GM12878 (cell line): Measurements from ENCODE around the gene INPP4B. TPM values are rescaled to one million over a fixed set of nuclear protein-coding genes. Genes with fewer than 3 reads are reported as not detected.
A peak's percentile ranks its signal among the peaks of the same experiment; 100 is the strongest.

Source experiments
- ATAC-seq: fragments of 200-7000 bp; cut with Tn5 transposase; 3 replicates; pipeline ENCODE4 v1.9.1; 2020; ENCODE audit warnings: mild to moderate bottlenecking, moderate library complexity
- BruUV-seq: library from RNA; stranded (reverse); fragments of 400-500 nt; replicated peaks from 2 replicates; lab custom pipeline; 2021; lab: Mats Ljungman, UMichigan
- CTCF ChIA-PET: fragments of 300-600 bp; sonication (Branson Sonifier 250); formaldehyde crosslinking; extraction: SDS; loops from one replicate; lab custom pipeline; 2021; ENCODE audit warnings: inconsistent platforms; lab: Yijun Ruan, JAX
- POLR2A ChIA-PET: fragments of 350-600 bp; formaldehyde crosslinking; extraction: SDS; loops from one replicate; lab custom pipeline; 2021; ENCODE audit warnings: inconsistent platforms; lab: Charles Lee
- RAD21 ChIA-PET: fragments of 300-600 bp; sonication (Branson Sonifier 250); formaldehyde crosslinking; loops from one replicate; lab custom pipeline; 2023; ENCODE audit warnings: antibody characterized with exemption; ENCODE audit not compliant: unreplicated experiment; lab: Charles Lee
- SMC1A ChIA-PET: fragments of 300-600 bp; sonication (Branson Sonifier 250); formaldehyde crosslinking; loops from one replicate; lab custom pipeline; 2023; ENCODE audit not compliant: unreplicated experiment, uncharacterized antibody; lab: Charles Lee
- DNase-seq: peaks from one replicate; pipeline ENCODE4 v3.0.0-alpha.2; 2011; ENCODE audit warnings: low read depth, low spot score
- FAIRE-seq: peaks from 3 replicates; lab custom pipeline; 2011; peaks lifted over from hg19 to GRCh38; lab: Jason Lieb, UNC
- H2AFZ ChIP-seq: 2 replicates; pipeline ENCODE4 v1.6.0; 2011; ENCODE audit warnings: low read depth, low read length, control low read depth; ENCODE audit not compliant: control insufficient read depth
- H3K27ac ChIP-seq: 2 replicates; pipeline ENCODE4 v1.5.1; 2011; ENCODE audit warnings: control low read depth; ENCODE audit not compliant: control insufficient read depth, insufficient read depth
- H3K27me3 ChIP-seq, 2 experiments: replicated peaks in 1 of 2; 2 replicates each; pipeline versions ENCODE4 v1.6.0 to v1.6.1; 2011; ENCODE audit warnings: low read length in 1 of 2; ENCODE audit not compliant: control insufficient read depth in 2 of 2, insufficient read depth in 2 of 2
- H3K36me3 ChIP-seq, 2 experiments: 2 replicates each; pipeline ENCODE4 v1.5.1; 2011; ENCODE audit warnings: low read length in 1 of 2; ENCODE audit not compliant: control insufficient read depth in 2 of 2, insufficient read depth in 2 of 2
- H3K4me1 ChIP-seq: 2 replicates; pipeline ENCODE4 v1.6.1; 2011; ENCODE audit warnings: mild to moderate bottlenecking, low read length, moderate library complexity, mixed read lengths; ENCODE audit not compliant: control insufficient read depth, insufficient read depth
- H3K4me2 ChIP-seq: 2 replicates; pipeline ENCODE4 v1.6.0; 2011; ENCODE audit warnings: control low read depth; ENCODE audit not compliant: control insufficient read depth, insufficient read depth
- H3K4me3 ChIP-seq: fragments of 200-600 bp; sonication (generic); 2 replicates; pipeline ENCODE4 v1.5.1; 2016
- H3K79me2 ChIP-seq: 2 replicates; pipeline ENCODE4 v1.6.0; 2011; ENCODE audit warnings: low read length; ENCODE audit not compliant: control insufficient read depth, insufficient read depth
- H3K9ac ChIP-seq: 2 replicates; pipeline ENCODE4 v1.8.0; 2011; ENCODE audit warnings: low read length, control low read depth, mixed read lengths; ENCODE audit not compliant: control insufficient read depth, insufficient read depth
- H3K9me3 ChIP-seq: replicated peaks from 3 replicates; pipeline ENCODE4 v1.5.1; 2011; ENCODE audit warnings: mild to moderate bottlenecking, low read length; ENCODE audit not compliant: control insufficient read depth, insufficient read depth
- H4K20me1 ChIP-seq: 2 replicates; pipeline ENCODE4 v1.6.0; 2011; ENCODE audit not compliant: control insufficient read depth, insufficient read depth
- CBX3 ChIP-seq: fragments of 200-600 bp; sonication (generic); IDR thresholded peaks from 2 replicates; pipeline ENCODE4 v1.6.1; 2016; ENCODE audit warnings: low read depth, borderline replicate concordance
- CHD1 ChIP-seq: IDR thresholded peaks from 2 replicates; pipeline ENCODE4 v1.6.1; 2012; ENCODE audit warnings: low read depth, low read length, improper control_type of control experiment
- IKZF1 ChIP-seq: fragments of 450-650 bp; conservative IDR thresholded peaks from 2 replicates; pipeline ENCODE4 v1.6.1; 2017; ENCODE audit warnings: antibody characterized with exemption, mild to moderate bottlenecking
- PAX5 ChIP-seq: IDR thresholded peaks from 2 replicates; pipeline ENCODE4 v1.6.1; 2011; ENCODE audit warnings: low read depth, low read length, borderline replicate concordance
- SUZ12 ChIP-seq: fragments of 200-600 bp; sonication (generic); IDR thresholded peaks from one replicate; pipeline ENCODE4 v1.6.1; 2018; ENCODE audit warnings: antibody characterized with exemption, mild to moderate bottlenecking; ENCODE audit not compliant: unreplicated experiment
- TAF1 ChIP-seq: IDR thresholded peaks from 2 replicates; pipeline ENCODE4 v1.6.1; 2011; ENCODE audit warnings: mild to moderate bottlenecking, low read depth, low read length, borderline replicate concordance
- TCF3 ChIP-seq: IDR thresholded peaks from 2 replicates; pipeline ENCODE4 v1.6.1; 2012; ENCODE audit warnings: low read depth, mild to moderate bottlenecking, low read length, borderline replicate concordance; ENCODE audit not compliant: insufficient read depth
- YBX1 ChIP-seq: fragments of 450-650 bp; IDR thresholded peaks from 2 replicates; pipeline ENCODE4 v1.6.1; 2016; ENCODE audit warnings: antibody characterized with exemption
- WGBS: methylation state at CpG from one replicate; pipeline ENCODE4 v1.1.6; 2016; ENCODE audit warnings: low lambda C conversion rate; ENCODE audit not compliant: insufficient replicate concordance, insufficient coverage; ENCODE audit errors: missing lambda C conversion rate; 5-methylcytosine and 5-hydroxymethylcytosine counted together
- in situ Hi-C: fragments of 300-500 bp; cut with MboI; formaldehyde crosslinking; loops from 9 replicates; pipeline ENCODE4 v1.14.3; 2018; ENCODE audit warnings: mixed read lengths
- intact Hi-C: fragments of 100-400 bp; cut with micrococcal nuclease; formaldehyde crosslinking; loops from one replicate; pipeline ENCODE4 v1.14.2; 2022; ENCODE audit not compliant: unreplicated experiment
- polyA plus RNA-seq, 11 experiments: library from polyadenylated mRNA; depleted of rRNA in 4 of 11; unstranded in 6 of 11; stranded (reverse) in 5 of 11; fragments of >200 nt; fragmentation: Nextera tagmentation in 4 of 11; fragmentation: Illumina TruSeq in 1 of 11; extraction: Ambion mirVana in 4 of 11; extraction: Trizol in 1 of 11; gene quantifications; 1 replicate in 1 of 11; 2 replicates in 10 of 11; pipeline versions ENCODE4 v1.2.1 to v1.2.3, GENCODE V29; 2011 to 2016; ENCODE audit warnings: inconsistent platforms in 2 of 11, missing spikeins in 2 of 11, low read depth in 1 of 11
- total RNA-seq, 4 experiments: library from RNA; depleted of rRNA in 3 of 4; stranded (reverse); fragments of >200 nt in 3 of 4; fragmentation: Illumina TruSeq in 1 of 4; extraction: Trizol in 1 of 4; gene quantifications; 2 replicates each; pipeline versions ENCODE4 v1.2.1 to v1.2.3, GENCODE V29; 2013 to 2021
- TF ChIP-seq, protein P1 (sequence below): fragments of 450-650 bp; conservative IDR thresholded peaks from 2 replicates; pipeline ENCODE4 v1.6.1; 2017; ENCODE audit warnings: mild to moderate bottlenecking, moderate library complexity

The INPP4B gene
- total and polyA plus RNA-seq, 10 of the 15 experiments (the other 5 are each of a cell fraction or from before 2014, with no cell fraction given), result 0.53 to 11.2 (median 0.95) TPM

DNA sequence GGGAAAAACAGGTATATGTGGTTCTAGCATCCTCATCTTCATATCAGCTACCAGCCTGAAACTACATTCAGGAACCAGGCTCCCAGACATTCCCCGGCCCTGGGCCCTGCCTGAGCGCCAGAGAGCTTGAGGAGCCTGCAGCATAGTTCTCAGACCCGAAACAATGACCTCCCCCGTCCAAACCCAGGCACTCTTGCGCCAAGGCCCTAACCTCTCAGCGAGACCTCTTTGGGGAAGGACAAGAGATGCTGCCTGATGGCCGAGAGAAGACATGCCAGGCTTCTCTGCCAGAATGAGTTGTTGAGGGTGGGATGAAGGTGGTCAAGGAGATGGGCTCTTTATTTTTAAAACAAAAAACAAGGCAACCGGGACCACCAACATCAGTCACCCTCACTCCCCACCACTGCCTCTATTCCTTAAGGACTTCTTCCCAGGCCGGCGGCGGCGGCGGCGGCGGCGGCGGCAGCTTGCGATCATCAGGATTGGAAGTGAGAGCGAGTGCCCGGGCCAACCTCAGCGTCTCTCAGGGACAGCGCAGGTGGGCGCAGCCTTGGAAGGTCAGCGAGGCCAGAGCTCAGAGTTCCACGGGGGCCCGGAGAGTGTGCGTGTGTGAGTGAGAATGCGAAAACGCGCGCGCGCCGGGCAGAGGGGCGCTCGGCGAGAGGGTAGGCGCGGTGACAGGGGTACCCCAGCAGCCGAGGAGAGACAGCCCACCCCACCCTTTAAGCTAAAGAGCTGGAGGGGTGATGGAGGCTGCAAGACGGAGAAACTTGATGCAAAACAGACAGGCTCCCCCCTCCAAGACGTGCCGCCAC is 601 bp downstream of the INPP4B start:
- Histone ChIP-seq H3K9me3 (no peaks in the 10 kb centered on the region), H4K20me1 (no peaks in the 10 kb centered on the region), H3K4me3 (no peak overlapping the region), H3K79me2 (no peaks in the 10 kb centered on the region), H3K4me2 (peak overlapping the region; percentile 59; the same call in 1 of the 2 replicates), H3K4me1 (no peaks in the 10 kb centered on the region), H3K27ac (no peak overlapping the region), H3K27me3 (peaks cover 4 to 6% of the 10 kb centered on the region in 2 experiments; a peak in 2 of 4 replicates), H2AFZ (no peak overlapping the region), H3K36me3 (no peaks in the 10 kb centered on the region), H3K9ac (no peak overlapping the region)
- ATAC-seq (peak; percentile 12), DNase-seq (no peak), FAIRE-seq (no peak)
- in situ Hi-C loops (loop anchor here (10.0 kb wide), 4 partner anchors 491 to 1681 kb away; no protein-coding TSS in a partner anchor), intact Hi-C loops (loop anchor here (2.0 kb wide), 1 partner anchor 719 kb away; no protein-coding TSS in a partner anchor)
- ChIA-PET POLR2A (interaction anchor here (0.5 kb wide), 1 partner anchor 348 kb away, joined by 3 read pairs; no protein-coding TSS in a partner anchor), SMC1A (interaction anchor here (0.5 to 0.6 kb wide), 2 partner anchors 120 to 1032 kb away, joined by 3 read pairs; no protein-coding TSS in a partner anchor), RAD21 (no interaction called here), CTCF (interaction anchor here (0.7 to 3.3 kb wide), 7 partner anchors 10 to 1539 kb away, joined by 3 to 11 read pairs (median 3); no protein-coding TSS in a partner anchor)
- BruUV-seq, result no TSS peak
- 22% methylated on average over 42 of the region's 43 CpGs for WGBS
- TF ChIP-seq, protein P1, sequence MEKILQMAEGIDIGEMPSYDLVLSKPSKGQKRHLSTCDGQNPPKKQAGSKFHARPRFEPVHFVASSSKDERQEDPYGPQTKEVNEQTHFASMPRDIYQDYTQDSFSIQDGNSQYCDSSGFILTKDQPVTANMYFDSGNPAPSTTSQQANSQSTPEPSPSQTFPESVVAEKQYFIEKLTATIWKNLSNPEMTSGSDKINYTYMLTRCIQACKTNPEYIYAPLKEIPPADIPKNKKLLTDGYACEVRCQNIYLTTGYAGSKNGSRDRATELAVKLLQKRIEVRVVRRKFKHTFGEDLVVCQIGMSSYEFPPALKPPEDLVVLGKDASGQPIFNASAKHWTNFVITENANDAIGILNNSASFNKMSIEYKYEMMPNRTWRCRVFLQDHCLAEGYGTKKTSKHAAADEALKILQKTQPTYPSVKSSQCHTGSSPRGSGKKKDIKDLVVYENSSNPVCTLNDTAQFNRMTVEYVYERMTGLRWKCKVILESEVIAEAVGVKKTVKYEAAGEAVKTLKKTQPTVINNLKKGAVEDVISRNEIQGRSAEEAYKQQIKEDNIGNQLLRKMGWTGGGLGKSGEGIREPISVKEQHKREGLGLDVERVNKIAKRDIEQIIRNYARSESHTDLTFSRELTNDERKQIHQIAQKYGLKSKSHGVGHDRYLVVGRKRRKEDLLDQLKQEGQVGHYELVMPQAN, result no peak
- TF ChIP-seq YBX1 (no peak), IKZF1 (no peak), SUZ12 (peak; percentile 50), PAX5 (no peak), CHD1 (no peak), TAF1 (no peak), CBX3 (no peak), TCF3 (no peak)
